NOMO-1 (cell line): ENCODE measurements around the gene FRAS1.

Experiments used
- DNase-seq, 2 experiments: peaks; one replicate each; lab custom pipeline; 2025; ENCODE audit not compliant: unreplicated experiment in 2 of 2; lab: John Stamatoyannopoulos, UW

Gene FRAS1

GRCh38 chr4:78356251-78356786 lies 299.2 kb downstream of the FRAS1 start:
- DNase-seq: no peak

GRCh38 chr4:78357122-78357521 lies 300.0 kb downstream of the FRAS1 start:
- DNase-seq: no peak

- DNase-seq: no peak
Observed at GRCh38 chr4:78360466-78360865, 303.3 kb downstream of the FRAS1 start.

GRCh38 chr4:78361621-78362120 lies 304.5 kb downstream of the FRAS1 start:
- no peak for DNase-seq

- DNase-seq: no peak
Observed at GRCh38 chr4:78362310-78362709, 305.2 kb downstream of the FRAS1 start.

GRCh38 chr4:78363031-78363570 lies 306.0 kb downstream of the FRAS1 start:
- no peak for DNase-seq

GRCh38 chr4:78369679-78370078 lies 312.6 kb downstream of the FRAS1 start:
- no peak for DNase-seq

- no peak for DNase-seq
Observed at GRCh38 chr4:78370631-78371372, 313.7 kb downstream of the FRAS1 start.

GRCh38 chr4:78372355-78372988 lies 315.3 kb downstream of the FRAS1 start:
- no peak for DNase-seq

GRCh38 chr4:78377555-78377954 lies 320.4 kb downstream of the FRAS1 start:
- DNase-seq: no peak

GRCh38 chr4:78379040-78379439 lies 321.9 kb downstream of the FRAS1 start:
- no peak for DNase-seq

GRCh38 chr4:78379991-78380729 lies 323.0 kb downstream of the FRAS1 start:
- no peak for DNase-seq

- no peak for DNase-seq
Observed at GRCh38 chr4:78386679-78387078, 329.6 kb downstream of the FRAS1 start.

GRCh38 chr4:78395642-78396041 lies 338.5 kb downstream of the FRAS1 start:
- no peak for DNase-seq

GRCh38 chr4:78396613-78397291 lies 339.6 kb downstream of the FRAS1 start:
- DNase-seq: no peak

- no peak for DNase-seq
Observed at GRCh38 chr4:78397292-78397630, 340.1 kb downstream of the FRAS1 start.

- DNase-seq: no peak
Observed at GRCh38 chr4:78409612-78410202, 352.6 kb downstream of the FRAS1 start.

- DNase-seq: no peak
Observed at GRCh38 chr4:78410225-78410624, 353.1 kb downstream of the FRAS1 start.

- DNase-seq: no peak
Observed at GRCh38 chr4:78410676-78411075, 353.6 kb downstream of the FRAS1 start.

GRCh38 chr4:78414116-78414515 lies 357.0 kb downstream of the FRAS1 start:
- DNase-seq: no peak
